GM23338 (cell line): ENCODE results near the gene TCFL5. TPM values are rescaled to one million over a fixed set of nuclear protein-coding genes. Genes with fewer than 3 reads are reported as not detected.
A peak's percentile ranks its signal among the peaks of the same experiment; 100 is the strongest.

Source experiments
- ATAC-seq: fragments of 200-7000 bp; cut with Tn5 transposase; 3 replicates; pipeline ENCODE4 v1.9.1; 2020
- DNase-seq: peaks from one replicate; pipeline ENCODE4 v3.0.0-alpha.2; 2015; ENCODE audit warnings: low spot score
- H2AFZ ChIP-seq: fragments of 200-600 bp; sonication (generic); 2 replicates; pipeline ENCODE4 v1.8.0; 2016; ENCODE audit warnings: antibody characterized with exemption, mild to moderate bottlenecking, moderate library complexity
- H3F3A ChIP-seq: fragments of 200-600 bp; sonication (generic); replicated peaks from 2 replicates; pipeline ENCODE4 v1.8.0; 2017; ENCODE audit warnings: antibody characterized with exemption, mixed run types, low read depth
- H3K27ac ChIP-seq: fragments of 200-600 bp; sonication (generic); 2 replicates; pipeline ENCODE4 v1.6.1; 2016; ENCODE audit warnings: low read depth
- H3K27me3 ChIP-seq: fragments of 200-600 bp; sonication (generic); 2 replicates; pipeline ENCODE4 v1.8.0; 2016; ENCODE audit warnings: mild to moderate bottlenecking, mixed run types, moderate library complexity; ENCODE audit not compliant: insufficient read depth
- H3K36me3 ChIP-seq: fragments of 200-600 bp; sonication (generic); 2 replicates; pipeline ENCODE4 v1.8.0; 2016; ENCODE audit warnings: mild to moderate bottlenecking; ENCODE audit not compliant: insufficient read depth
- H3K4me1 ChIP-seq: fragments of 200-600 bp; sonication (generic); 2 replicates; pipeline ENCODE4 v1.8.0; 2016; ENCODE audit warnings: mild to moderate bottlenecking, moderate library complexity; ENCODE audit not compliant: insufficient read depth
- H3K4me2 ChIP-seq: fragments of 200-600 bp; sonication (generic); 2 replicates; pipeline ENCODE4 v1.7.1; 2017; ENCODE audit warnings: mixed run types
- H3K4me3 ChIP-seq: fragments of 200-600 bp; sonication (generic); 2 replicates; pipeline ENCODE4 v1.6.1; 2016; ENCODE audit warnings: mixed run types
- H3K79me2 ChIP-seq: fragments of 200-600 bp; sonication (generic); replicated peaks from 2 replicates; pipeline ENCODE4 v1.8.0; 2017; ENCODE audit warnings: mild to moderate bottlenecking; ENCODE audit not compliant: insufficient read depth
- H3K9me2 ChIP-seq: fragments of 200-600 bp; sonication (generic); 2 replicates; pipeline ENCODE4 v1.8.0; 2017; ENCODE audit not compliant: insufficient read depth
- H4K20me1 ChIP-seq: fragments of 200-600 bp; sonication (generic); replicated peaks from 2 replicates; pipeline ENCODE4 v1.8.0; 2017; ENCODE audit warnings: mild to moderate bottlenecking; ENCODE audit not compliant: insufficient read depth
- H3K27ac Mint-ChIP-seq: 2 replicates; pipeline ENCODE4 v1.8.0; 2020; ENCODE audit warnings: inconsistent platforms, mild to moderate bottlenecking, moderate library complexity, mixed read lengths
- H3K27me3 Mint-ChIP-seq: 3 replicates; pipeline ENCODE4 v1.8.0; 2022; ENCODE audit warnings: low read depth, mild to moderate bottlenecking, moderate library complexity, mixed read lengths, inconsistent platforms; ENCODE audit not compliant: insufficient read depth, poor library complexity
- H3K36me3 Mint-ChIP-seq: 3 replicates; pipeline ENCODE4 v1.8.0; 2021; ENCODE audit warnings: low read depth, mild to moderate bottlenecking, inconsistent platforms, moderate library complexity, mixed read lengths
- H3K4me1 Mint-ChIP-seq: 3 replicates; pipeline ENCODE4 v1.8.0; 2020; ENCODE audit warnings: mild to moderate bottlenecking, inconsistent platforms, mixed read lengths
- H3K4me3 Mint-ChIP-seq: 3 replicates; pipeline ENCODE4 v1.8.0; 2021; ENCODE audit warnings: moderate library complexity, mild to moderate bottlenecking, inconsistent platforms, mixed read lengths
- H3K9me3 Mint-ChIP-seq: 3 replicates; pipeline ENCODE4 v1.8.0; 2020; ENCODE audit warnings: moderate library complexity, mild to moderate bottlenecking, inconsistent platforms, mixed read lengths
- CREB1 ChIP-seq: fragments of 250-450 bp; sonication (Bioruptor Pico); IDR thresholded peaks from 2 replicates; pipeline ENCODE4 v1.5.0; 2020; ENCODE audit warnings: low read depth, mild to moderate bottlenecking, moderate library complexity
- EZH2phosphoT487 ChIP-seq: fragments of 200-600 bp; sonication (generic); IDR thresholded peaks from one replicate; pipeline ENCODE4 v1.8.1; 2018; ENCODE audit warnings: antibody characterized with exemption; ENCODE audit not compliant: unreplicated experiment
- JUNB ChIP-seq: IDR thresholded peaks from one replicate; pipeline ENCODE4 v1.6.1; 2016; ENCODE audit warnings: antibody characterized with exemption; ENCODE audit not compliant: unreplicated experiment
- NANOG ChIP-seq: IDR thresholded peaks from 2 replicates; pipeline ENCODE4 v1.6.1; 2016; ENCODE audit warnings: antibody characterized with exemption, borderline replicate concordance
- POLR2AphosphoS5 ChIP-seq: IDR thresholded peaks from 2 replicates; pipeline ENCODE4 v1.6.1; 2016; ENCODE audit warnings: antibody characterized with exemption, low read depth
- STAT1 ChIP-seq: IDR thresholded peaks from one replicate; pipeline ENCODE4 v1.6.1; 2016; ENCODE audit warnings: antibody characterized with exemption; ENCODE audit not compliant: unreplicated experiment
- ZNF331 ChIP-seq: fragments of 250-450 bp; sonication (Bioruptor Pico); IDR thresholded peaks from 2 replicates; pipeline ENCODE4 v1.5.0; 2020; ENCODE audit warnings: low read depth, mild to moderate bottlenecking, moderate library complexity
- polyA plus RNA-seq: library from polyadenylated mRNA; unstranded; fragments of >200 nt; fragmentation: Nextera tagmentation; extraction: Ambion mirVana; gene quantifications from 2 replicates; pipeline ENCODE4 v1.2.1, GENCODE V29; 2016
- total RNA-seq: library from RNA; depleted of rRNA; stranded (reverse); fragments of >200 nt; shearing (Covaris generic); gene quantifications from 2 replicates; pipeline ENCODE4 v1.2.3, GENCODE V29; 2014
- TF ChIP-seq, protein P1 (sequence below): IDR thresholded peaks from 2 replicates; pipeline ENCODE4 v1.6.1; 2016; ENCODE audit warnings: antibody characterized with exemption
- TF ChIP-seq, protein P2 (sequence below): IDR thresholded peaks from one replicate; pipeline ENCODE4 v1.6.1; 2018; ENCODE audit warnings: antibody characterized with exemption; ENCODE audit not compliant: unreplicated experiment

The TCFL5 gene
- total and polyA plus RNA-seq, 2 experiments from 2014 or later: 5.8 to 19.3 TPM

- H3K36me3 ChIP-seq: peaks cover 20% of the 10 kb centered on the region
- peaks cover 19% of the 10 kb centered on the region for H3K36me3 Mint-ChIP-seq
- H3K27me3 ChIP-seq: peaks cover 10% of the 10 kb centered on the region
- DNase-seq: peak; percentile 32
- no peak overlapping the region for H3K27ac Mint-ChIP-seq
- H3K4me1 ChIP-seq: peaks cover 10% of the 10 kb centered on the region; the same call in 1 of the 2 replicates
- peaks cover 15% of the 10 kb centered on the region; the same call in 1 of the 2 replicates for H3F3A ChIP-seq
- peak; percentile 35; the same call in 2 of the 3 replicates for ATAC-seq
- H3K4me2 ChIP-seq: peak overlapping the region; percentile 96
- peaks cover 8% of the 10 kb centered on the region; the same call in 2 of the 3 replicates for H3K9me3 Mint-ChIP-seq
- peaks cover 28% of the 10 kb centered on the region for H3K4me1 Mint-ChIP-seq
- peak overlapping the region; percentile 71 for H3K4me3 Mint-ChIP-seq
- no peak for TF ChIP-seq JUNB
- TF ChIP-seq ZNF331 (CRISPR knock-in tag): no peak
- TF ChIP-seq STAT1: no peak
- H4K20me1 ChIP-seq: peaks cover 23% of the 10 kb centered on the region
- peaks cover 15% of the 10 kb centered on the region for H3K27me3 Mint-ChIP-seq
- H2AFZ ChIP-seq: no peak overlapping the region
- H3K9me2 ChIP-seq: no peaks in the 10 kb centered on the region
- H3K27ac ChIP-seq: no peak overlapping the region
- H3K4me3 ChIP-seq: peak overlapping the region; percentile 70
- H3K79me2 ChIP-seq: peaks cover 30% of the 10 kb centered on the region
These were observed 1.2 kb downstream of the TCFL5 start for GRCh38 chr20:62860391-62860923.

GRCh38 chr20:62859721-62860120, 1.9 kb downstream of the TCFL5 start:
- Histone ChIP-seq H3F3A (peaks cover 15% of the 10 kb centered on the region; the same call in 1 of the 2 replicates), H2AFZ (no peak overlapping the region), H3K36me3 (peaks cover 20% of the 10 kb centered on the region), H3K4me3 (peak overlapping the region; percentile 70), H3K9me2 (no peaks in the 10 kb centered on the region), H3K79me2 (peaks cover 35% of the 10 kb centered on the region), H3K27ac (no peak overlapping the region), H3K27me3 (peaks cover 10% of the 10 kb centered on the region), H3K4me1 (peaks cover 10% of the 10 kb centered on the region; the same call in 1 of the 2 replicates), H4K20me1 (peaks cover 23% of the 10 kb centered on the region), H3K4me2 (peak overlapping the region; percentile 96)
- ATAC-seq (no peak), DNase-seq (no peak)
- TF ChIP-seq JUNB: no peak
- TF ChIP-seq, protein P1, sequence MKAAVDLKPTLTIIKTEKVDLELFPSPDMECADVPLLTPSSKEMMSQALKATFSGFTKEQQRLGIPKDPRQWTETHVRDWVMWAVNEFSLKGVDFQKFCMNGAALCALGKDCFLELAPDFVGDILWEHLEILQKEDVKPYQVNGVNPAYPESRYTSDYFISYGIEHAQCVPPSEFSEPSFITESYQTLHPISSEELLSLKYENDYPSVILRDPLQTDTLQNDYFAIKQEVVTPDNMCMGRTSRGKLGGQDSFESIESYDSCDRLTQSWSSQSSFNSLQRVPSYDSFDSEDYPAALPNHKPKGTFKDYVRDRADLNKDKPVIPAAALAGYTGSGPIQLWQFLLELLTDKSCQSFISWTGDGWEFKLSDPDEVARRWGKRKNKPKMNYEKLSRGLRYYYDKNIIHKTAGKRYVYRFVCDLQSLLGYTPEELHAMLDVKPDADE: no peak
- TF ChIP-seq ZNF331 (CRISPR knock-in tag): no peak
- TF ChIP-seq STAT1: no peak
- no peak for TF ChIP-seq NANOG
- TF ChIP-seq, protein P2, sequence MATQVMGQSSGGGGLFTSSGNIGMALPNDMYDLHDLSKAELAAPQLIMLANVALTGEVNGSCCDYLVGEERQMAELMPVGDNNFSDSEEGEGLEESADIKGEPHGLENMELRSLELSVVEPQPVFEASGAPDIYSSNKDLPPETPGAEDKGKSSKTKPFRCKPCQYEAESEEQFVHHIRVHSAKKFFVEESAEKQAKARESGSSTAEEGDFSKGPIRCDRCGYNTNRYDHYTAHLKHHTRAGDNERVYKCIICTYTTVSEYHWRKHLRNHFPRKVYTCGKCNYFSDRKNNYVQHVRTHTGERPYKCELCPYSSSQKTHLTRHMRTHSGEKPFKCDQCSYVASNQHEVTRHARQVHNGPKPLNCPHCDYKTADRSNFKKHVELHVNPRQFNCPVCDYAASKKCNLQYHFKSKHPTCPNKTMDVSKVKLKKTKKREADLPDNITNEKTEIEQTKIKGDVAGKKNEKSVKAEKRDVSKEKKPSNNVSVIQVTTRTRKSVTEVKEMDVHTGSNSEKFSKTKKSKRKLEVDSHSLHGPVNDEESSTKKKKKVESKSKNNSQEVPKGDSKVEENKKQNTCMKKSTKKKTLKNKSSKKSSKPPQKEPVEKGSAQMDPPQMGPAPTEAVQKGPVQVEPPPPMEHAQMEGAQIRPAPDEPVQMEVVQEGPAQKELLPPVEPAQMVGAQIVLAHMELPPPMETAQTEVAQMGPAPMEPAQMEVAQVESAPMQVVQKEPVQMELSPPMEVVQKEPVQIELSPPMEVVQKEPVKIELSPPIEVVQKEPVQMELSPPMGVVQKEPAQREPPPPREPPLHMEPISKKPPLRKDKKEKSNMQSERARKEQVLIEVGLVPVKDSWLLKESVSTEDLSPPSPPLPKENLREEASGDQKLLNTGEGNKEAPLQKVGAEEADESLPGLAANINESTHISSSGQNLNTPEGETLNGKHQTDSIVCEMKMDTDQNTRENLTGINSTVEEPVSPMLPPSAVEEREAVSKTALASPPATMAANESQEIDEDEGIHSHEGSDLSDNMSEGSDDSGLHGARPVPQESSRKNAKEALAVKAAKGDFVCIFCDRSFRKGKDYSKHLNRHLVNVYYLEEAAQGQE: no peak
- no peak for TF ChIP-seq POLR2AphosphoS5
- TF ChIP-seq CREB1: no peak
- TF ChIP-seq EZH2phosphoT487: no peak
- no peak overlapping the region for H3K27ac Mint-ChIP-seq
- H3K36me3 Mint-ChIP-seq: peaks cover 20% of the 10 kb centered on the region
- H3K9me3 Mint-ChIP-seq: peaks cover 8% of the 10 kb centered on the region; the same call in 2 of the 3 replicates
- H3K4me1 Mint-ChIP-seq: peaks cover 28% of the 10 kb centered on the region
- peaks cover 15% of the 10 kb centered on the region for H3K27me3 Mint-ChIP-seq
- H3K4me3 Mint-ChIP-seq: peak overlapping the region; percentile 71
